Measurements from ENCODE around the gene PAX5.

Gene PAX5

DNA sequence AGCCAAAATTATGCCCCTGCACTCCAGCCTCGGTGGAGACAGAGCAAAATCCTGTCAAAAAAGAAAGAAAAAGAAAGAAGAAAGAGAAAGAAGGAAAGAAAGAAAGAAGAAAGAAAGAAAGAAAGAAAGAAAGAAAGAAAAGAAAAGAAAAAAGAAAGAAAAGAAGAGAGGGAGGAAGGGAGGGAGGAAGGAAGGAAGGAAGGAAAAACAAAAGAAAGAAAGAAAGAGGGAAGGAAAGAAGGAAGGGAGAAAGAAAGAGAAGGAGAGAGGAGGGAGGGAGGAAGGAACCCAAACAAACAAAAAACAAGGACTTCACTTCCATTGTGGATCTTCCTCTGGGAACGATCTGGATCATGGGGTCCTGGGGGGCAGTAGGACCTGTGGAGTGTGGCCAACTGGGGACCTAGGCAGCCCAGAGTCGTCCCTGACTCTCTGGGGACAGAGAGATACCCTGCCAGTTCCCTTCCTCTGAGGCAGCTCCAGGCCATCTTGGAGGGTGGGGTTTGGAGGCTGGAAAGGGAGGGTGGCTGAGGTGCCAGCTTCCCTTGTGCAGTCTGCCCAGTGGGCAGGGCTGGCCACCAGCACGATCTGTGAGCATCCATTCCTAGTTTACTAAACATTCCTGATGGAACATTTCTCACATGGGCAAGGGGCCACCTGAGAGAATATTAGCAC lies 216.8 kb downstream of the PAX5 start:
- peaks cover 0 to 16% of the 10 kb centered on the region in 2 donors for H3K27me3 ChIP-seq (ENCODE audit: control insufficient read depth in 1 of 2, insufficient read depth in 2 of 2, low read length in 2 of 2)
- no peak overlapping the region for H3K27ac ChIP-seq (ENCODE audit: low read length)
- H3K9ac ChIP-seq (ENCODE audit: low read length in 2 of 2) = no peak overlapping the region
- peaks cover 7% of the 10 kb centered on the region for H3K4me1 ChIP-seq (ENCODE audit: control insufficient read depth, insufficient read depth, low read length)
- H3K36me3 ChIP-seq (ENCODE audit: control insufficient read depth in 2 of 2, insufficient read depth in 2 of 2, low read length in 2 of 2) = no peaks in the 10 kb centered on the region
- peaks cover 0 to 5% of the 10 kb centered on the region in 2 donors for H3K9me3 ChIP-seq (ENCODE audit: control insufficient read depth in 2 of 2, low read length in 2 of 2)
- no peak overlapping the region for H3K4me3 ChIP-seq (ENCODE audit: low read length in 2 of 2)

DNA sequence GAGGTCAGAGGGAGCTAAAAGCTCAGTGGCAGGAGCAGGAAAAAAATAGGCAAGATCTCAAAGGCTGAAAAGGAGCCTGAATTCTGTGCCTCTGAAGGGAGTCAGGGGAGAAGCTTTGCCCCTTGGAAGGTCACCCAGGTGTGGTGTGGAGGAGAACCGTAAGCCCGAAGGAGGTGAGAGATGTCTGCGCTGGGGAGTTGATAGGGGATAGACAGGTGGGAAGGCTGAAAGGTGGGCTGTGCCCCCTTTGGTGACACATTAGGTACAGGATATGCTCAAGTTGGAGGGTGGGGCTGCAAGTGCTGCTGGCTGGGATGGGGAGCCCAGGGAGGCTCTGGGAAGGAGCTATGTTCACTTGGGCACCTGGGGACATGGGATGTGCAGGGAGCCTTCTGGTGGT lies 217.7 kb downstream of the PAX5 start:
- Histone ChIP-seq H3K27ac (ENCODE audit: low read length) (no peak overlapping the region), H3K9ac (ENCODE audit: low read length in 2 of 2) (no peak overlapping the region), H3K9me3 (ENCODE audit: control insufficient read depth in 2 of 2, low read length in 2 of 2) (peaks cover 0 to 5% of the 10 kb centered on the region in 2 donors), H3K4me1 (ENCODE audit: control insufficient read depth, insufficient read depth, low read length) (peaks cover 7% of the 10 kb centered on the region), H3K36me3 (ENCODE audit: control insufficient read depth in 2 of 2, insufficient read depth in 2 of 2, low read length in 2 of 2) (no peaks in the 10 kb centered on the region), H3K4me3 (ENCODE audit: low read length in 2 of 2) (no peak overlapping the region), H3K27me3 (ENCODE audit: control insufficient read depth in 1 of 2, insufficient read depth in 2 of 2, low read length in 2 of 2) (peaks cover 0 to 16% of the 10 kb centered on the region in 2 donors)

GRCh38 chr9:36815566-36816348 lies 218.3 kb downstream of the PAX5 start:
- Histone ChIP-seq H3K4me1 (ENCODE audit: control insufficient read depth, insufficient read depth, low read length) (peaks cover 7% of the 10 kb centered on the region), H3K9ac (ENCODE audit: low read length in 2 of 2) (no peak overlapping the region), H3K9me3 (ENCODE audit: control insufficient read depth in 2 of 2, low read length in 2 of 2) (peaks cover 0 to 5% of the 10 kb centered on the region in 2 donors), H3K36me3 (ENCODE audit: control insufficient read depth in 2 of 2, insufficient read depth in 2 of 2, low read length in 2 of 2) (no peaks in the 10 kb centered on the region), H3K27ac (ENCODE audit: low read length) (no peak overlapping the region), H3K27me3 (ENCODE audit: control insufficient read depth in 1 of 2, insufficient read depth in 2 of 2, low read length in 2 of 2) (peaks cover 0 to 16% of the 10 kb centered on the region in 2 donors), H3K4me3 (ENCODE audit: low read length in 2 of 2) (no peak overlapping the region)

GRCh38 chr9:36815023-36815422 lies 219.0 kb downstream of the PAX5 start:
- H3K9ac ChIP-seq (ENCODE audit: low read length in 2 of 2) = no peak overlapping the region
- H3K27ac ChIP-seq (ENCODE audit: low read length) = no peak overlapping the region
- peaks cover 0 to 5% of the 10 kb centered on the region in 2 donors for H3K9me3 ChIP-seq (ENCODE audit: control insufficient read depth in 2 of 2, low read length in 2 of 2)
- peaks cover 7% of the 10 kb centered on the region for H3K4me1 ChIP-seq (ENCODE audit: control insufficient read depth, insufficient read depth, low read length)
- peaks cover 0 to 16% of the 10 kb centered on the region in 2 donors for H3K27me3 ChIP-seq (ENCODE audit: control insufficient read depth in 1 of 2, insufficient read depth in 2 of 2, low read length in 2 of 2)
- H3K4me3 ChIP-seq (ENCODE audit: low read length in 2 of 2) = no peak overlapping the region
- no peaks in the 10 kb centered on the region for H3K36me3 ChIP-seq (ENCODE audit: control insufficient read depth in 2 of 2, insufficient read depth in 2 of 2, low read length in 2 of 2)

DNA sequence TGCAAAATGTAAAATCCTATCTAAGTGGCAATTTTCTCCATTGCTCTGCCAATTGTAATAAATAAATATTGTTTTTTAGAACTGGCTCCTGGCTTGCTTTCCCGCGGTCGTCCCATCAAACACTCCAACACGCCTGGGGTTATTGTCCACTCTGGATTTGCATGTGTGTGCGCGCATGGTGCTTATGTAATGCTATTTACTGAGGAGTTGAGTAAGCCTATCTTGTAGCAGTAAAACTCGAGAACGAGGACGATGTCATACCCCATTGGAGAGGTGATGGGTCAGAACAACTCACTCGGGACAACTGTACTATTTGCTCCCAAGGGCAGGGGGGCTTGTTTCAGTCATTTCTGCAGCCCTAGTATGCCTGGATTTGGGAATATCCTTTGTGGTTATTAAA lies 220.9 kb downstream of the PAX5 start:
- H3K27me3 ChIP-seq (ENCODE audit: control insufficient read depth in 1 of 2, insufficient read depth in 2 of 2, low read length in 2 of 2) = peaks cover 0 to 17% of the 10 kb centered on the region in 2 donors
- H3K4me3 ChIP-seq (ENCODE audit: low read length in 2 of 2) = no peak overlapping the region
- no peak overlapping the region for H3K9ac ChIP-seq (ENCODE audit: low read length in 2 of 2)
- H3K36me3 ChIP-seq (ENCODE audit: control insufficient read depth in 2 of 2, insufficient read depth in 2 of 2, low read length in 2 of 2) = no peaks in the 10 kb centered on the region
- no peak overlapping the region for H3K27ac ChIP-seq (ENCODE audit: low read length)
- peaks cover 3% of the 10 kb centered on the region for H3K4me1 ChIP-seq (ENCODE audit: control insufficient read depth, insufficient read depth, low read length)
- H3K9me3 ChIP-seq (ENCODE audit: control insufficient read depth in 2 of 2, low read length in 2 of 2) = peaks cover 0 to 5% of the 10 kb centered on the region in 2 donors

GRCh38 chr9:36812556-36812955 lies 221.5 kb downstream of the PAX5 start:
- no peak overlapping the region for H3K9ac ChIP-seq (ENCODE audit: low read length in 2 of 2)
- H3K27me3 ChIP-seq (ENCODE audit: control insufficient read depth in 1 of 2, insufficient read depth in 2 of 2, low read length in 2 of 2) = peaks cover 0 to 17% of the 10 kb centered on the region in 2 donors
- no peak overlapping the region for H3K4me3 ChIP-seq (ENCODE audit: low read length in 2 of 2)
- H3K27ac ChIP-seq (ENCODE audit: low read length) = no peak overlapping the region
- H3K9me3 ChIP-seq (ENCODE audit: control insufficient read depth in 2 of 2, low read length in 2 of 2) = peaks cover 0 to 5% of the 10 kb centered on the region in 2 donors
- no peaks in the 10 kb centered on the region for H3K36me3 ChIP-seq (ENCODE audit: control insufficient read depth in 2 of 2, insufficient read depth in 2 of 2, low read length in 2 of 2)
- H3K4me1 ChIP-seq (ENCODE audit: control insufficient read depth, insufficient read depth, low read length) = no peaks in the 10 kb centered on the region

- no peak overlapping the region for H3K4me3 ChIP-seq (ENCODE audit: low read length in 2 of 2)
- no peak overlapping the region for H3K9ac ChIP-seq (ENCODE audit: low read length in 2 of 2)
- no peaks in the 10 kb centered on the region for H3K36me3 ChIP-seq (ENCODE audit: control insufficient read depth in 2 of 2, insufficient read depth in 2 of 2, low read length in 2 of 2)
- no peak overlapping the region for H3K27ac ChIP-seq (ENCODE audit: low read length)
- H3K9me3 ChIP-seq (ENCODE audit: control insufficient read depth in 2 of 2, low read length in 2 of 2) = peaks cover 0 to 5% of the 10 kb centered on the region in 2 donors
- peaks cover 2 to 7% of the 10 kb centered on the region in 2 donors for H3K27me3 ChIP-seq (ENCODE audit: control insufficient read depth in 1 of 2, insufficient read depth in 2 of 2, low read length in 2 of 2)
- H3K4me1 ChIP-seq (ENCODE audit: control insufficient read depth, insufficient read depth, low read length) = no peaks in the 10 kb centered on the region
Observed at GRCh38 chr9:36808251-36808650, 225.8 kb downstream of the PAX5 start.

GRCh38 chr9:36803961-36804360 lies 230.1 kb downstream of the PAX5 start:
- Histone ChIP-seq H3K27ac (ENCODE audit: low read length) (no peak overlapping the region), H3K9ac (ENCODE audit: low read length in 2 of 2) (no peak overlapping the region), H3K4me1 (ENCODE audit: control insufficient read depth, insufficient read depth, low read length) (no peaks in the 10 kb centered on the region), H3K4me3 (ENCODE audit: low read length in 2 of 2) (no peak overlapping the region), H3K27me3 (ENCODE audit: control insufficient read depth in 1 of 2, insufficient read depth in 2 of 2, low read length in 2 of 2) (peaks cover 12 to 26% of the 10 kb centered on the region in 2 donors), H3K9me3 (ENCODE audit: control insufficient read depth in 2 of 2, low read length in 2 of 2) (no peaks in the 10 kb centered on the region), H3K36me3 (ENCODE audit: control insufficient read depth in 2 of 2, insufficient read depth in 2 of 2, low read length in 2 of 2) (no peaks in the 10 kb centered on the region)

DNA sequence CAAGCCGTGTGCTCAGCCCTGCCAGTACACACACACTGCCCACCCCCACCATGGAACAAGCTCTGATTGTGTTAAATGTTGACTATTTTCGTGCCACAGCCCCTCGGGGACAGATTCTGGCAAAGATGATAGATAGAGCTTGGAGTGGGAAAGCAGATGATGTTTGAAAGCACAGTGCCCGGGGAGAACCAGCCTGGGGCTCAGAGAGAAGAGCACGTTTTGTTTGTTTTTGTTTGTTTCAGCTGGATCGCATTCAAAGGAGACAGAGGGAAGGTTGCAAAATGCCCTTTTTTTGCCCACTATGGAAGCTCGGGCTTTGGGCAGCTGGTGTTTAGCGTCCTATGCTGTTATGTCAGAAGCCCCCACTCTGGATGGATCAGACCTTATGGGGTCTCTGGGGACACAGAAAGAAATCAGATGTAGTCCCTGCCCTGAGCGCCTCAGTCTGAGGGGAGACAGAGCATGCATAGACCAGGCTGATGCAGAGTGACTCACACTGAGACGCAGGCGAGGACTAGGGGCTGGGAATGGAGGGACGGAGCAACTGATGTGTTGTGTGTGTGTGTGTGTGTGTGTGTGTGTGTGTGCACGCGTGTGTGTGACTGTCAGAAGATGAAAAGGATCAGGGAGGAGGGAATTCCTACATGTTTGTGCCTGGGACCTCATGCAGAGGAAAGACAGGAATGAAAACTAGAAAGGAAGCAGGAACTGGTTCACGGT lies 231.7 kb downstream of the PAX5 start:
- H3K9ac ChIP-seq (ENCODE audit: low read length in 2 of 2) = no peak overlapping the region
- no peaks in the 10 kb centered on the region for H3K36me3 ChIP-seq (ENCODE audit: control insufficient read depth in 2 of 2, insufficient read depth in 2 of 2, low read length in 2 of 2)
- H3K4me1 ChIP-seq (ENCODE audit: control insufficient read depth, insufficient read depth, low read length) = no peaks in the 10 kb centered on the region
- H3K9me3 ChIP-seq (ENCODE audit: control insufficient read depth in 2 of 2, low read length in 2 of 2) = peaks cover 0 to 5% of the 10 kb centered on the region in 2 donors
- H3K27me3 ChIP-seq (ENCODE audit: control insufficient read depth in 1 of 2, insufficient read depth in 2 of 2, low read length in 2 of 2) = peaks cover 12 to 31% of the 10 kb centered on the region in 2 donors
- no peak overlapping the region for H3K27ac ChIP-seq (ENCODE audit: low read length)
- H3K4me3 ChIP-seq (ENCODE audit: low read length in 2 of 2) = no peak overlapping the region

DNA sequence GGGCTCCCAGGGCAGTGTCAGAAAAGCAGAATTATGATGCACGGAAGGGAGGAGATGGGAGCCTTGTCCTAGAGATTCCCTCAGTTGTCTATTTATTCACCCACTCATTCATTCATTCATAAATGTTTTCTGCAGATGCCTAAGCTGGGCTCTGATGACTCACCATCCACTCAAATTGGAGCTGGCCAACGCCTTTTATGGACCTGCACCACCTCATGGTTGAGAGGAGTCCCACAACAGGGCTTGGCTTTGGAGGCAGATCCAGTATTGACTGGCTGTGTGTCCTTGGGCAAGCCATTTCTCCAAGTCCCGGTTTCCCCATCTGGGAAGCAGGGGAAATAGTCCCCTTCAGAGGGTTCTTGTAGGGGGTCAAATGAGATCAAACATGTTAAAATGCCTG lies 233.6 kb downstream of the PAX5 start:
- H3K27me3 ChIP-seq (ENCODE audit: control insufficient read depth in 1 of 2, insufficient read depth in 2 of 2, low read length in 2 of 2) = peaks cover 10 to 29% of the 10 kb centered on the region in 2 donors
- H3K4me1 ChIP-seq (ENCODE audit: control insufficient read depth, insufficient read depth, low read length) = no peaks in the 10 kb centered on the region
- H3K4me3 ChIP-seq (ENCODE audit: low read length in 2 of 2) = no peak overlapping the region

More for the DNA sequence above, 233.6 kb downstream of the PAX5 start:
- Histone ChIP-seq H3K9ac (ENCODE audit: low read length in 2 of 2) (no peak overlapping the region), H3K27ac (ENCODE audit: low read length) (no peak overlapping the region), H3K9me3 (ENCODE audit: control insufficient read depth in 2 of 2, low read length in 2 of 2) (peaks cover 0 to 5% of the 10 kb centered on the region in 2 donors), H3K36me3 (ENCODE audit: control insufficient read depth in 2 of 2, insufficient read depth in 2 of 2, low read length in 2 of 2) (no peaks in the 10 kb centered on the region)
